Stimulated activated CD4-positive, alpha-beta T cell treated with anti-CD3 and anti-CD28 coated beads, Interleukin-12 subunit alpha, Interleukin-12 subunit beta, amount 100 ng/mL, for 48 hours (primary cell): ENCODE measurements around the gene RNF126.
"Not testable (repeated sequence)": the region's sequence is repeated elsewhere in the genome, so short reads cannot be mapped to it uniquely, and the experiment has no call there.

Source experiments
- DNase-seq, 3 donors: peaks; one replicate each; pipeline ENCODE4 v3.0.0-alpha.2; 2020; ENCODE audit warnings: low read depth in 2 of 3, low spot score in 1 of 3

RNF126 gene

GRCh38 chr19:629961-630714 lies 32.9 kb downstream of the RNF126 start:
- DNase-seq, result no peak

DNA sequence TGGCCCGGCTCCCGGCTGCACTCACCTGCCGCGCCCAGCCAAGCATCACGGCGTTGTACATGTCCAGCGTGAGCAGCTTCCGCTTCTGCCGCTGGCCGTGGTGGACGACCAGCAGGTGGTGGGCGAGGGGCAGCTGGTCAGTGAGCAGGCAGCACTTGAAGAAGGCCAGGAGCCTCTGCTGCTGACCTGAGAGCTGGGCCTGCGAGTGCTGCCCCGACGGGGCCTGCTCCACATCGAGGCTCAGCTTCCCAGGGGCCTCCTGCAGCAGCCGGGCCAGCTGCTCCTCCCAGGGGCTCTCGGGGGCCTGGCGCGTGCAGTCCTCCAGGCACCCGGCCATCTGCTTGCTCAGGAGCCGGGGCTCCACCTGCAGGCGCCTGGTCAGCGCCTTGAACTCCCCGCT lies 33.5 kb downstream of the RNF126 start:
- DNase-seq, result not testable (repeated sequence)

DNA sequence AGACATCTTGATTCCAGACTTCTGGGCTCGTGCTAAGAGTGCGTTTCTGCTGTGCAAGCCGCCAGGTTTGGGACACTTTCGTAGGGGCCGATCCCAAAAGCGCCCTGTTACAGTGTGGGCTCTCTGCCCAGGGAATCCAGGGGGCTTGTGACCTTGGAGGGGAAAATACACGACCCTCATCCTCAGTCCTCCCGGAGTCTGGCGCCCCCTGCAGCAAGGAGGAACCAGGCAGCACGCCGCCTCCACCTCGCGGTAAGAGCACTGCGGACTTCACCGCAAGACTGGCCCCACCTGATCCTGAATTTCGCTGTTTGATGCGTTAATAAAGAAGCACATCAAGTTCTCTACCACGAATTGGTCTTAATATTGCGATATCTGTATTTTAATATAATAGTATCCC lies 34.8 kb downstream of the RNF126 start:
- DNase-seq, result no peak

- not testable (repeated sequence) for DNase-seq
Observed at GRCh38 chr19:626566-626965, 36.4 kb downstream of the RNF126 start.

DNA sequence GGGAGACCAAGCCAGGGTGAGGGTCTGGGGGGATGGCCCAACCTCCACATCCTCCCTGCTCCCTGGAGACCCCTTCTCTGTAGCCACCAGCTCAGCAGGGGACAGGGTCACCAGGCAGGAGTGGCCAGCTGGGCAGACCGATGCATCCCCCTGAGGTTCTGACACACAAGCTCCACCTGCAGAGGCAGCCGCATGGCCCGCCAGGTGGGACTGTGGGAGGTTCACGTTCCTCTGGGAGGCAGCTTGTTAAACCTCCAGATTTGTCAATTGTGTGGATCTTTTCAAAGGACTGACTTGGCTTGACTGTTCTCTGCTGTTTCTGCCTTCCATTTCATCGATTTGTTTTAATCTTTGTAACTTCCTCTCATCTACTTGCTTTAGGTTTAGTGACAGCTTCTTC lies 37.8 kb downstream of the RNF126 start:
- no peak for DNase-seq

GRCh38 chr19:624433-625109 lies 38.4 kb downstream of the RNF126 start:
- no peak for DNase-seq

DNA sequence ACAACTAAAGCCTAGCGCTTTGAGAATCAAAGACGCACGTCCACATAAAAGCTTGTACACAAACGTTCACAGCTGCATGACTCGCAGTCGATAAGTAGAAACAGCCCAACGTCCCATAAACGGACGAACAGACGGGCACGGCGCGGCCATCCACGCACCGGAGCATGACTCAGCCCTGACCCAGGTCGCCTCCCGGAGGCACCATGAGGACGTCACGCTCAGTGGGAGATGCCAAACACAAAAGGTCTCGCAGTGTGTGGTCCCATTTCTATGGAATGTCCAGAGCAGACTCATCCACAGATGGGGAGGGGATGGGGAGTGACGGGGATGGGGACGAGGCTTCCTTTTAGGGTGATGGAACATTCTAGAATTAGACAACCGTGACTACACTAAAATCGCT lies 39.0 kb downstream of the RNF126 start:
- no peak for DNase-seq

DNA sequence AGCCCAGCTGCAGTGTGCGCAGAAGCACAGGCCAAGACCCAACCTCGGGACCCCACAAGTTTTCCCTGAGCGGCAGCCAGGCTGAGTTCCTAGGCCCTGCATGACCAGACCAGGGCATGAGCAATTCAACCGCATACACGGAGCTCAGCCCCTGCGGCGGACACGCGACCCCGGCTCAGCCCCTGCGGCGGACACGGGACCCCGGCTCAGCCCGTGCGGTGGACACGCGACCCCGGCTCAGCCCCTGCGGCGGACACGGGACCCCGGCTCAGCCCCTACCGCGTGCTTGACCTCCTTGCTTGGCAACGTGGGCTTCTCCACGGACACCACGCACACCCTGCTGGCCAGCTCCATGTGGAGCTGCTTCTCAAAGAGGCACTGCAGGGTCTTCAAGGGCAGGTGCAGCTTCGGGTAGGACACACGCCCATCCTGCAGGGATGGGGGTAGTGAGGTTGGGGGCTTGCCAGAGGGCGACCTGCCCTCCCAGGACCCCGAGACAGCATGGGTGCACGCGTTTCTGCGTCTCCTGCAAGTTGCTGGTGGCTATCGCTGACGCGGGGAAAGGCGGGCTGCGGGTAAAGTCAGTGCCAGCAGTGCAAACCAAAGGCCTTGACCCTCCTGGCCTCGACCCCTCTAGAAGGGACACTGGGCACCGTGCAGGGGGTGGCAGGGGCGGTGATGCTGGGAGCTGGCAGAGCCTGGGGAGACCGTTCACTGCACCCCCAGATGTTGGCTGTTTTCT lies 39.7 kb downstream of the RNF126 start:
- DNase-seq, result no peak

DNA sequence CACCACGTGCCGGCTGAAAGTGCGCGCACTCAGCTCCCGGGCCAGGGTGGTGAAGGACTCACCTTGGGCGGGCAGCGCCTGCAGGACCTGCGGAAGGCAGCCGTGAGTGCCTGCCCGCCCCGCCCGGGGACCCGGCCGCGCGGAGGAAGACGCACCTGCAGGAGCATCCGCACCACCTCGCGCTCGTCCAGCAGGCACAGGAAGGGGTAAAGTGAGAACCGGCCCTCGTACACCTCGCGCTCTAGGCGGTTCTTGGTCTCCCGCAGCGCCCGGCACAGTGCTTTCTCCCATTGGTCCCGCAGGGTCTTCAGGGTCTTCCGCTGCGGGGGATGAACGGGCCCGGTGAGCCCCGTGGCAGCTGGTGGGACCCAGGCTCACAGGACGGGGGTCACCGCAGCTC lies 40.3 kb downstream of the RNF126 start:
- no peak for DNase-seq

DNA sequence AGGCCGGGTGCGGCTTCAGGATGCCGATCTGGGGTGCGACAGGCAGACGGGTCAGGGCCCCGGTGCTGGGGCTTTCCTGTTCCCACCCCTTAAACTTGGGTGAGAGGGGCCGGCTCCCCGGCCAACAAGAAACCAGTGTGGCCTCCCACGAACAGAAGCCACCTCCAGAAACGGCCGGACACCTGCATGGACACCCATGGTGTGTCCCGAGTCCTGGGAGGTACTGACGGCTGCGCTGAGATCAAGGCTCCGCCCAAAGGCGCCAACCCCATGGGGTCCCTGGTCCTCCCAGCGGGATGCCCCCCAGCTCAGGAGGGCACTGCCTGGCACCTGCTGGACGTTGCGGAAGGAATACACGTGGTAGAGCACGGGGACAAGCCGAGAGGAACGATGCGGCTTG lies 41.2 kb downstream of the RNF126 start:
- no peak for DNase-seq

DNA sequence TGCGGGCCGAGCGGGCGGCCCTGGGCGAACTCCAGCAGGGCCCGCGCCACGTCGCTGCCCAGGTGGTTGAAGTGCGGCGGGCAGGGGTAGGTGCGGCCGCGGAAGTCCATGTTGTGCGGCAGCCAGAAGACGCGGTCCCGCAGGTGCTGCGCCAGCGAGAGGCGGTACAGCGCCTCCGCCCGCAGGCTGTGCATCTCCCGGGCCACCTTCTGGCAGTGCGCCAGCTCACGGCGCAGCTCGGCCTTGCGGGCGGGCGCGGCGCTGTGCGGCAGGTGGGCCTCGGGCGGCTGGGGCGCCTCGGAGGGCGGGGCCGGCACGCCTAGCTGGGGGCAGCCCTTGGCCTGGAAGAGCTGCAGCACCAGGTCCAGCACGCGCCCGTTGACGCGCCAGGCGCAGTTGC lies 41.8 kb downstream of the RNF126 start:
- not testable (repeated sequence) for DNase-seq

GRCh38 chr19:620166-620862 lies 42.7 kb downstream of the RNF126 start:
- DNase-seq, result no peak

DNA sequence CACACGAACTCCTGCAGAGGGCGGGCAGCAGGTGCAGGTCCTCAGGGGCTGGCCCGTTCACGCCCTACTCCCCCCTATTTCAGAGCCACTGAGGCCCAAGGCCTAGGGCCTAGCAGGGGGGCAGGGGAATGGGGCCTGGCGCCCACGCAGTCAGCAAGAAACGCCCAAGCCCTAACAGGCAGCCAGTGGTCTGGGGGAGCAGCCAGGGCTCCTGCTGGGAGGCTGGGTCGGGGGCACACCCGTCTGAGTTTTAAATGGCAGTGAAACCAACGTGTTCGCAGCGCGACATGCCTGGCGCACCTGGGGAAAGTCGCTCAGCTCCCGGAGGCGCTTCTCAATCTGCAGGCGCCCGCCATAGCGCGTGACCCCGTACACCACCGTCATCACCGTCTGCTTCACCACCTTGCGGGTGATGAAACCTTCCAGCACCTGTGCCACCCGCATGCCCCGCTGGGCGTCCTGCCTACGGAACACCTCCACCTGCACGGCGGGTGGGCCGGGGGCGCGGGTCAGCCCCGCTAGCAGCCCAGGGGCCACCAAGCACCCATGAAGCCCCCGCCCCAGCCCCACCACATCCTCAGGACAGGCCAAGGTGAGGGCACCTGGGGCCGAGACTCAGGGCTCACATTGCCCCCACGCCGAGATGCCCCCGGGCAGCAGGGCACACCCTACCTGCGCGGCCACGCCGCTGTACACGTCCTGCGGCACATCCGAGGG lies 43.6 kb downstream of the RNF126 start:
- DNase-seq, result no peak

GRCh38 chr19:618674-619285 lies 44.2 kb downstream of the RNF126 start:
- DNase-seq, result no peak

GRCh38 chr19:618247-618619 lies 44.8 kb downstream of the RNF126 start:
- DNase-seq, result no peak

GRCh38 chr19:617551-618246 lies 45.3 kb downstream of the RNF126 start:
- no peak for DNase-seq

- no peak for DNase-seq
Observed at GRCh38 chr19:616747-617526, 46.1 kb downstream of the RNF126 start.

GRCh38 chr19:616062-616700 lies 46.8 kb downstream of the RNF126 start:
- DNase-seq, result no peak

GRCh38 chr19:615619-616018 lies 47.4 kb downstream of the RNF126 start:
- DNase-seq, result no peak
